ENCODE data around the gene LDAH.

DNA sequence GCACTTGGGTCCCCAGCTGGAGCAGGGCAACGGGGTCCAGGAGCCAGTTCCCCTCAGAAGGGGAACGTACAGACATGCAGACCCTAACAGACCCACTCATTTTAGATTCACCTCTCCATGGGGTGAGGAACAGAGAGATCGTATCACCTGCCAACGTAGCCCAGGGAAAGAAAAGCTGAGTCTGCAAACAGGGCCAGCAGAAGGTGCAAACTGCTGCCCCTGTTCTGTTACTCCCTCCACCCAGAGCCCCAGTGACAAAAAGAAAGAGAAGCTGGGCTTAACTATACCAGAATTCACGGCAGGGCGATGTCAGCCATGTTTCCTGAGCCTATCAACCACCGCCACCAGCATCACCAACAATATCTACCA is 171.2 kb downstream of the LDAH start:
- TF ChIP-seq, protein P1, sequence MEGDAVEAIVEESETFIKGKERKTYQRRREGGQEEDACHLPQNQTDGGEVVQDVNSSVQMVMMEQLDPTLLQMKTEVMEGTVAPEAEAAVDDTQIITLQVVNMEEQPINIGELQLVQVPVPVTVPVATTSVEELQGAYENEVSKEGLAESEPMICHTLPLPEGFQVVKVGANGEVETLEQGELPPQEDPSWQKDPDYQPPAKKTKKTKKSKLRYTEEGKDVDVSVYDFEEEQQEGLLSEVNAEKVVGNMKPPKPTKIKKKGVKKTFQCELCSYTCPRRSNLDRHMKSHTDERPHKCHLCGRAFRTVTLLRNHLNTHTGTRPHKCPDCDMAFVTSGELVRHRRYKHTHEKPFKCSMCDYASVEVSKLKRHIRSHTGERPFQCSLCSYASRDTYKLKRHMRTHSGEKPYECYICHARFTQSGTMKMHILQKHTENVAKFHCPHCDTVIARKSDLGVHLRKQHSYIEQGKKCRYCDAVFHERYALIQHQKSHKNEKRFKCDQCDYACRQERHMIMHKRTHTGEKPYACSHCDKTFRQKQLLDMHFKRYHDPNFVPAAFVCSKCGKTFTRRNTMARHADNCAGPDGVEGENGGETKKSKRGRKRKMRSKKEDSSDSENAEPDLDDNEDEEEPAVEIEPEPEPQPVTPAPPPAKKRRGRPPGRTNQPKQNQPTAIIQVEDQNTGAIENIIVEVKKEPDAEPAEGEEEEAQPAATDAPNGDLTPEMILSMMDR (IDR thresholded peaks at IDR 0.05): no peak
- TF ChIP-seq POLR2A (IDR thresholded peaks at IDR 0.05): no peak
- no peak for TF ChIP-seq POLR2AphosphoS5 (IDR thresholded peaks at IDR 0.05)
- TF ChIP-seq EP300 (IDR thresholded peaks at IDR 0.05): no peak

Measured in sigmoid colon (tissue), 4 donors.